ENCODE measurements around the gene BTBD10.

GRCh38 chr11:13487661-13488030, 24.6 kb upstream of the BTBD10 start:
- TF ChIP-seq POLR2A (IDR thresholded peaks at IDR 0.05) (no peak), CTCF (IDR thresholded peaks at IDR 0.05) (peak in 4 of 6 experiments; percentile 16 to 41 (median 26))

Data from Peyer's patch (tissue), 4 donors.